ENCODE data around the gene ST6GAL2. TPM values are rescaled to one million over a fixed set of nuclear protein-coding genes. Genes with fewer than 3 reads are reported as not detected.

The ST6GAL2 gene
- total and polyA plus RNA-seq, 2 of the 8 experiments (the other 6 are each of a cell fraction or from before 2014, with no cell fraction given) = 2.7 to 17.5 TPM

- peak; percentile 54 to 57 for TF ChIP-seq RAD21 (IDR thresholded peaks at IDR 0.05 in 1 of 2, conservative IDR thresholded peaks at IDR 0.05 in 1 of 2; ENCODE audit: low read depth in 2 of 2, low read length in 2 of 2)
- no peak for TF ChIP-seq EGR1 (IDR thresholded peaks at IDR 0.05; ENCODE audit: borderline replicate concordance, low read depth, low read length)
- TF ChIP-seq BACH1 (IDR thresholded peaks at IDR 0.05; ENCODE audit: low read length) = no peak
- no peak for TF ChIP-seq TAF7 (optimal IDR thresholded peaks at IDR 0.05; ENCODE audit: borderline replicate concordance, low read depth, low read length)
Measured at GRCh38 chr2:106868275-106868674, 17.7 kb downstream of the ST6GAL2 start (continued).

Measured in H1 (cell line).